Nephron (organoid): ENCODE measurements around the gene BRIP1.

Experiments used
- H3K27ac Mint-ChIP-seq, 3 experiments: 2 replicates each; pipeline ENCODE4 v1.8.0; 2020; ENCODE audit warnings: mixed read lengths in 3 of 3, mild to moderate bottlenecking in 2 of 3, moderate library complexity in 1 of 3
- H3K27me3 Mint-ChIP-seq: 2 replicates; pipeline ENCODE4 v1.8.0; 2021; ENCODE audit warnings: low read depth, mild to moderate bottlenecking, moderate library complexity, mixed read lengths
- H3K36me3 Mint-ChIP-seq: 2 replicates; pipeline ENCODE4 v1.8.0; 2020; ENCODE audit warnings: low read depth, mixed read lengths
- H3K4me1 Mint-ChIP-seq: 2 replicates; pipeline ENCODE4 v1.8.0; 2020; ENCODE audit warnings: mixed read lengths
- H3K4me3 Mint-ChIP-seq, 3 experiments: 2 replicates each; pipeline ENCODE4 v1.8.0; 2020; ENCODE audit warnings: mild to moderate bottlenecking in 3 of 3, mixed read lengths in 3 of 3, moderate library complexity in 2 of 3
- H3K9me3 Mint-ChIP-seq: 2 replicates; pipeline ENCODE4 v1.8.0; 2020; ENCODE audit warnings: mixed read lengths
- CTCF ChIP-seq, 3 experiments: fragments of 200-600 bp; sonication (generic); IDR thresholded peaks; one replicate each; pipeline ENCODE4 v1.5.0; 2021; ENCODE audit warnings: antibody characterized with exemption in 3 of 3; ENCODE audit not compliant: unreplicated experiment in 3 of 3

The BRIP1 gene

GRCh38 chr17:61766520-61766919 lies 96.8 kb downstream of the BRIP1 start:
- Mint-ChIP-seq H3K36me3 (peaks cover 60% of the 10 kb centered on the region), H3K4me1 (no peaks in the 10 kb centered on the region), H3K4me3 (no peak overlapping the region), H3K27ac (peak overlapping the region in 1 of 3 experiments; percentile 5), H3K27me3 (no peaks in the 10 kb centered on the region), H3K9me3 (peaks cover 36% of the 10 kb centered on the region)
- no peak for TF ChIP-seq CTCF (IDR thresholded peaks at IDR 0.05; ENCODE audit: unreplicated experiment in 3 of 3)

- Mint-ChIP-seq H3K36me3 (peaks cover 61% of the 10 kb centered on the region), H3K4me1 (no peaks in the 10 kb centered on the region), H3K9me3 (peaks cover 37% of the 10 kb centered on the region), H3K27ac (no peak overlapping the region), H3K27me3 (no peaks in the 10 kb centered on the region), H3K4me3 (no peak overlapping the region)
- no peak for TF ChIP-seq CTCF (IDR thresholded peaks at IDR 0.05; ENCODE audit: unreplicated experiment in 3 of 3)
Measured at GRCh38 chr17:61764846-61765245, 98.5 kb downstream of the BRIP1 start.

- no peaks in the 10 kb centered on the region for H3K27me3 Mint-ChIP-seq
- H3K4me3 Mint-ChIP-seq, result no peak overlapping the region
- TF ChIP-seq CTCF (IDR thresholded peaks at IDR 0.05; ENCODE audit: unreplicated experiment in 3 of 3), result no peak
- no peaks in the 10 kb centered on the region for H3K4me1 Mint-ChIP-seq
- H3K9me3 Mint-ChIP-seq, result peaks cover 36% of the 10 kb centered on the region
- no peak overlapping the region for H3K27ac Mint-ChIP-seq
- H3K36me3 Mint-ChIP-seq, result peaks cover 55% of the 10 kb centered on the region
Measured at GRCh38 chr17:61761827-61762226, 101.5 kb downstream of the BRIP1 start.

- H3K4me1 Mint-ChIP-seq, result no peaks in the 10 kb centered on the region
- H3K9me3 Mint-ChIP-seq, result peaks cover 36% of the 10 kb centered on the region
- H3K27ac Mint-ChIP-seq, result no peak overlapping the region
- TF ChIP-seq CTCF (IDR thresholded peaks at IDR 0.05; ENCODE audit: unreplicated experiment in 3 of 3), result no peak
- no peaks in the 10 kb centered on the region for H3K27me3 Mint-ChIP-seq
- no peak overlapping the region for H3K4me3 Mint-ChIP-seq
- peaks cover 55% of the 10 kb centered on the region for H3K36me3 Mint-ChIP-seq
Measured at GRCh38 chr17:61759362-61759761, 104.0 kb downstream of the BRIP1 start.

GRCh38 chr17:61758430-61758829 lies 104.9 kb downstream of the BRIP1 start:
- Mint-ChIP-seq H3K27ac (peak overlapping the region in 1 of 3 experiments; percentile 46), H3K4me1 (no peaks in the 10 kb centered on the region), H3K36me3 (peaks cover 56% of the 10 kb centered on the region), H3K27me3 (no peaks in the 10 kb centered on the region), H3K9me3 (peaks cover 33% of the 10 kb centered on the region), H3K4me3 (no peak overlapping the region)
- no peak for TF ChIP-seq CTCF (IDR thresholded peaks at IDR 0.05; ENCODE audit: unreplicated experiment in 3 of 3)

GRCh38 chr17:61757168-61757567 lies 106.2 kb downstream of the BRIP1 start:
- Mint-ChIP-seq H3K27ac (no peak overlapping the region), H3K36me3 (peaks cover 46% of the 10 kb centered on the region), H3K4me1 (no peaks in the 10 kb centered on the region), H3K27me3 (no peaks in the 10 kb centered on the region), H3K9me3 (peaks cover 24% of the 10 kb centered on the region), H3K4me3 (no peak overlapping the region)
- TF ChIP-seq CTCF (IDR thresholded peaks at IDR 0.05; ENCODE audit: unreplicated experiment in 3 of 3), result no peak
